Panc1 (cell line): Measurements from ENCODE around the gene SLC3A2. TPM values are rescaled to one million over a fixed set of nuclear protein-coding genes. Genes with fewer than 3 reads are reported as not detected.
A peak's percentile ranks its signal among the peaks of the same experiment; 100 is the strongest.

Source experiments
- ATAC-seq: fragments of 200-7000 bp; cut with Tn5 transposase; 2 replicates; pipeline ENCODE4 v1.9.1; 2020; ENCODE audit warnings: mild to moderate bottlenecking, moderate library complexity
- BruUV-seq: library from RNA; stranded (reverse); fragments of 400-500 nt; replicated peaks from 2 replicates; lab custom pipeline; 2021; lab: Mats Ljungman, UMichigan
- CTCF ChIA-PET: fragments of 300-600 bp; sonication (Branson Sonifier 250); formaldehyde crosslinking; loops from one replicate; lab custom pipeline; 2022; ENCODE audit warnings: antibody characterized with exemption; lab: Charles Lee
- POLR2A ChIA-PET: fragments of 300-600 bp; sonication (Branson Sonifier 250); formaldehyde crosslinking; loops from one replicate; lab custom pipeline; 2022; ENCODE audit warnings: antibody characterized with exemption; lab: Charles Lee
- DNase-seq: peaks from one replicate; pipeline ENCODE4 v3.0.0-alpha.2; 2010; ENCODE audit warnings: low read depth, low spot score
- H3K27ac ChIP-seq: 2 replicates; pipeline ENCODE4 v1.5.1; 2011; ENCODE audit warnings: mild to moderate bottlenecking, low read length, inconsistent platforms
- H3K27me3 ChIP-seq: fragments of 200-500 bp; sonication (Bioruptor generic); 2 replicates; pipeline ENCODE4 v1.6.0; 2014; ENCODE audit warnings: low read length, inconsistent platforms; ENCODE audit not compliant: control insufficient read depth, insufficient read depth
- H3K36me3 ChIP-seq: fragments of 200-500 bp; sonication (Bioruptor generic); 2 replicates; pipeline ENCODE4 v1.5.1; 2014; ENCODE audit warnings: inconsistent platforms, mild to moderate bottlenecking, low read length, moderate library complexity; ENCODE audit not compliant: control insufficient read depth, insufficient read depth
- H3K4me1 ChIP-seq: 2 replicates; pipeline ENCODE4 v1.5.1; 2011; ENCODE audit warnings: inconsistent platforms, mild to moderate bottlenecking, low read length, moderate library complexity; ENCODE audit not compliant: control insufficient read depth, insufficient read depth
- H3K4me3 ChIP-seq, 2 experiments: 2 replicates each; pipeline ENCODE4 v1.5.1; 2011 to 2012; ENCODE audit warnings: low read depth in 2 of 2, low read length in 2 of 2, mild to moderate bottlenecking in 2 of 2, inconsistent platforms in 1 of 2, moderate library complexity in 1 of 2
- H3K9me3 ChIP-seq: fragments of 200-500 bp; sonication (Bioruptor generic); 2 replicates; pipeline ENCODE4 v1.5.1; 2014; ENCODE audit warnings: low read depth, mild to moderate bottlenecking, inconsistent platforms, low read length, moderate library complexity; ENCODE audit not compliant: control insufficient read depth, insufficient read depth
- CTCF ChIP-seq: fragments of 450-650 bp; IDR thresholded peaks from 2 replicates; pipeline ENCODE4 v1.5.1; 2017; ENCODE audit warnings: mild to moderate bottlenecking
- POLR2AphosphoS5 ChIP-seq: IDR thresholded peaks from 2 replicates; pipeline ENCODE4 v1.6.1; 2012; ENCODE audit warnings: mild to moderate bottlenecking, low read depth, low read length, moderate library complexity
- REST ChIP-seq, 2 experiments: IDR thresholded peaks; 2 replicates each; pipeline ENCODE4 v1.6.1; 2011 to 2012; ENCODE audit warnings: low read depth in 2 of 2, control low read depth in 1 of 2, low read length in 1 of 2, mild to moderate bottlenecking in 1 of 2, moderate library complexity in 1 of 2; ENCODE audit not compliant: insufficient read depth in 1 of 2
- SIN3A ChIP-seq: IDR thresholded peaks from 2 replicates; pipeline ENCODE4 v1.6.1; 2012; ENCODE audit warnings: low read depth, mild to moderate bottlenecking, low read length, moderate library complexity, borderline replicate concordance; ENCODE audit not compliant: insufficient read depth
- TCF7L2 ChIP-seq: IDR thresholded peaks from 2 replicates; pipeline ENCODE4 v1.6.1; 2011; ENCODE audit warnings: mild to moderate bottlenecking, low read depth, low read length, inconsistent platforms
- in situ Hi-C: cut with HindIII; loops from 2 replicates; pipeline ENCODE4 v1.10.0; 2016; ENCODE audit warnings: low sequenced_read_pairs, low pct_unique_long_range_greater_than_20kb
- intact Hi-C: fragments of 100-400 bp; cut with micrococcal nuclease; formaldehyde crosslinking; loops from one replicate; pipeline ENCODE4 v1.10.0; 2022; ENCODE audit not compliant: unreplicated experiment
- total RNA-seq: library from RNA; stranded (reverse); gene quantifications from one replicate; pipeline ENCODE4 v1.2.1, GENCODE V29; 2021; ENCODE audit not compliant: unreplicated experiment

Gene SLC3A2
- total RNA-seq, 1 experiment from 2014 or later = 184 TPM

- H3K27ac ChIP-seq = peak overlapping the region; percentile 99
- DNase-seq = no peak
- intact Hi-C loops = no loop called here
- H3K4me3 ChIP-seq = peak overlapping the region; percentile 71 to 99
- H3K4me1 ChIP-seq = peaks cover 40% of the 10 kb centered on the region
- no peaks in the 10 kb centered on the region for H3K9me3 ChIP-seq
- ATAC-seq = no peak
- BruUV-seq = TSS peak; percentile 95
- ChIA-PET POLR2A (interaction anchor here (0.5 to 3.0 kb wide), 7 partner anchors 10 to 902 kb away, joined by 3 to 23 read pairs (median 8); no protein-coding TSS in a partner anchor), CTCF (interaction anchor here (0.7 to 1.1 kb wide), 3 partner anchors 15 to 32 kb away, joined by 3 read pairs; no protein-coding TSS in a partner anchor)
- no peaks in the 10 kb centered on the region for H3K27me3 ChIP-seq
- peaks cover 31% of the 10 kb centered on the region for H3K36me3 ChIP-seq
- in situ Hi-C loops = no loop called here
- no peak; the same call in 1 of the 2 replicates for TF ChIP-seq TCF7L2
- TF ChIP-seq CTCF = no peak
- no peak for TF ChIP-seq POLR2AphosphoS5
- TF ChIP-seq SIN3A = no peak
- no peak for TF ChIP-seq REST (IDR thresholded peaks at IDR 0.05; ENCODE audit: insufficient read depth in 1 of 2, low read depth in 2 of 2, low read length in 1 of 2)
These were observed 24.3 kb upstream of the SLC3A2 start for GRCh38 chr11:62856333-62856895.

GRCh38 chr11:62857541-62857982 is 23.1 kb upstream of the SLC3A2 start:
- DNase-seq = no peak
- in situ Hi-C loops (no loop called here), intact Hi-C loops (no loop called here)
- peaks cover 32% of the 10 kb centered on the region for H3K4me1 ChIP-seq
- ATAC-seq = no peak
- H3K27me3 ChIP-seq = no peaks in the 10 kb centered on the region
- CTCF ChIA-PET = no interaction called here
- POLR2A ChIA-PET = interaction anchor here (0.7 to 0.9 kb wide), 2 partner anchors 16 to 31 kb away, joined by 4 to 23 read pairs; no protein-coding TSS in a partner anchor
- no peaks in the 10 kb centered on the region for H3K9me3 ChIP-seq
- H3K36me3 ChIP-seq = peaks cover 27% of the 10 kb centered on the region
- H3K27ac ChIP-seq = peak overlapping the region; percentile 99
- peak overlapping the region; percentile 71 to 99 for H3K4me3 ChIP-seq
- TF ChIP-seq REST (IDR thresholded peaks at IDR 0.05; ENCODE audit: insufficient read depth in 1 of 2, low read depth in 2 of 2, low read length in 1 of 2) = no peak
- TF ChIP-seq TCF7L2 = no peak
- TF ChIP-seq POLR2AphosphoS5 = no peak
- TF ChIP-seq SIN3A = no peak
- no peak for TF ChIP-seq CTCF
- no TSS peak for BruUV-seq
